ENCODE results near the gene THNSL1. TPM values are rescaled to one million over a fixed set of nuclear protein-coding genes. Genes with fewer than 3 reads are reported as not detected.

THNSL1 gene
- total and polyA plus RNA-seq, 2 of the 13 experiments (the other 11 are each of a cell fraction or from before 2014, with no cell fraction given): 1.3 to 3.8 TPM

GRCh38 chr10:24983130-24983529 lies 33.3 kb upstream of the THNSL1 start:
- H2AFZ ChIP-seq (ENCODE audit: low read length): no peak overlapping the region
- ATAC-seq (no peak), FAIRE-seq (no peak), DNase-seq (ENCODE audit: low spot score) (no peak)
- no peaks in the 10 kb centered on the region for H4K20me1 ChIP-seq (ENCODE audit: insufficient read depth, low read length)
- ChIA-PET CTCF (ENCODE audit: low intra/inter-chr PET ratio, low total read pairs) (no interaction called here), POLR2A (no interaction called here)
- H3K4me2 ChIP-seq (ENCODE audit: low read depth, low read length): no peak overlapping the region
- no peak overlapping the region for H3K9ac ChIP-seq (ENCODE audit: insufficient read depth, low read depth, low read length)
- H3K9me3 ChIP-seq (ENCODE audit: low read length): no peaks in the 10 kb centered on the region
- BruUV-seq (replicated peaks): no TSS peak
- no peaks in the 10 kb centered on the region for H3K4me1 ChIP-seq (ENCODE audit: insufficient read depth, low read length)
- H3K4me3 ChIP-seq (replicated peaks in 1 of 3; ENCODE audit: insufficient read depth in 1 of 3, low read depth in 2 of 3, low read length in 3 of 3): no peak overlapping the region
- no peak for TF ChIP-seq AGO2 (optimal IDR thresholded peaks at IDR 0.05; ENCODE audit: low read depth, low read length)
- no peak for TF ChIP-seq CREM (IDR thresholded peaks at IDR 0.05)
- no peak for TF ChIP-seq CREM (CRISPR knock-in tag; IDR thresholded peaks at IDR 0.05)
- no peak for TF ChIP-seq CHCHD3 (CRISPR knock-in tag; IDR thresholded peaks at IDR 0.05)
- TF ChIP-seq PPARG (CRISPR knock-in tag; conservative IDR thresholded peaks at IDR 0.05): no peak
- TF ChIP-seq HOXA5 (CRISPR knock-in tag; IDR thresholded peaks at IDR 0.05): no peak
- TF ChIP-seq KAT2B (IDR thresholded peaks at IDR 0.05; ENCODE audit: borderline replicate concordance, low read depth, low read length): no peak
- no peak for TF ChIP-seq ZNF678 (CRISPR knock-in tag; IDR thresholded peaks at IDR 0.05)
- TF ChIP-seq GATAD2A (CRISPR knock-in tag; IDR thresholded peaks at IDR 0.05): no peak
- no peaks in the 10 kb centered on the region for H3K36me3 ChIP-seq (replicated peaks in 1 of 2; ENCODE audit: control insufficient read depth in 1 of 2, insufficient read depth in 2 of 2, low read length in 2 of 2)
- no peak overlapping the region for H3K27ac ChIP-seq (ENCODE audit: extremely low read length, insufficient read depth, low read length)
- H3K79me2 ChIP-seq (ENCODE audit: insufficient read depth, low read length): no peaks in the 10 kb centered on the region
- in situ Hi-C loops (cut with HindIII; ENCODE audit: extremely low pct_ligation_motif_present, low pct_unique_long_range_greater_than_20kb): loop anchor here (25.0 kb wide), 1 partner anchor 346 kb away; no protein-coding TSS in a partner anchor
- intact Hi-C loops (cut with micrococcal nuclease; ENCODE audit: unreplicated experiment): no loop called here
- WGBS (ENCODE audit: low lambda C conversion rate): 87% methylated on average over 4 of the region's 4 CpGs
- no peaks in the 10 kb centered on the region; a peak in 2 of 5 replicates for H3K27me3 ChIP-seq (ENCODE audit: control insufficient read depth in 1 of 2, insufficient read depth in 2 of 2, low read length in 2 of 2)

- H3K9me3 ChIP-seq (ENCODE audit: low read length): no peaks in the 10 kb centered on the region
- DNase-seq (ENCODE audit: low spot score) (no peak), ATAC-seq (no peak), FAIRE-seq (no peak)
- H3K4me1 ChIP-seq (ENCODE audit: insufficient read depth, low read length): no peaks in the 10 kb centered on the region
- H3K27me3 ChIP-seq (ENCODE audit: control insufficient read depth in 1 of 2, insufficient read depth in 2 of 2, low read length in 2 of 2): peaks cover 0 to 1% of the 10 kb centered on the region in 2 experiments; a peak in 2 of 5 replicates
- H3K4me2 ChIP-seq (ENCODE audit: low read depth, low read length): no peak overlapping the region
- BruUV-seq (replicated peaks): no TSS peak
- ChIA-PET POLR2A (no interaction called here), CTCF (ENCODE audit: low intra/inter-chr PET ratio, low total read pairs) (no interaction called here)
- in situ Hi-C loops (cut with HindIII; ENCODE audit: extremely low pct_ligation_motif_present, low pct_unique_long_range_greater_than_20kb): loop anchor here (25.0 kb wide), 1 partner anchor 347 kb away; no protein-coding TSS in a partner anchor
- no peak overlapping the region for H3K27ac ChIP-seq (ENCODE audit: extremely low read length, insufficient read depth, low read length)
- H2AFZ ChIP-seq (ENCODE audit: low read length): no peak overlapping the region
- H3K4me3 ChIP-seq (replicated peaks in 1 of 3; ENCODE audit: insufficient read depth in 1 of 3, low read depth in 2 of 3, low read length in 3 of 3): no peak overlapping the region
- no peak overlapping the region for H3K9ac ChIP-seq (ENCODE audit: insufficient read depth, low read depth, low read length)
- intact Hi-C loops (cut with micrococcal nuclease; ENCODE audit: unreplicated experiment): no loop called here
- H4K20me1 ChIP-seq (ENCODE audit: insufficient read depth, low read length): no peaks in the 10 kb centered on the region
- H3K36me3 ChIP-seq (replicated peaks in 1 of 2; ENCODE audit: control insufficient read depth in 1 of 2, insufficient read depth in 2 of 2, low read length in 2 of 2): no peaks in the 10 kb centered on the region
- WGBS (ENCODE audit: low lambda C conversion rate): 27% methylated on average over 3 of the region's 3 CpGs
- H3K79me2 ChIP-seq (ENCODE audit: insufficient read depth, low read length): no peaks in the 10 kb centered on the region
- TF ChIP-seq ZNF550 (CRISPR knock-in tag; IDR thresholded peaks at IDR 0.05; ENCODE audit: borderline replicate concordance) (no peak), ZNF280D (CRISPR knock-in tag; IDR thresholded peaks at IDR 0.05) (no peak), DR1 (CRISPR knock-in tag; IDR thresholded peaks at IDR 0.05) (no peak), MTA3 (CRISPR knock-in tag; IDR thresholded peaks at IDR 0.05) (no peak), DNMT3B (CRISPR knock-in tag; conservative IDR thresholded peaks at IDR 0.05) (no peak), PAXIP1 (CRISPR knock-in tag; conservative IDR thresholded peaks at IDR 0.05) (no peak)
These were observed 32.5 kb upstream of the THNSL1 start for GRCh38 chr10:24983946-24984345.
